ENCODE results near the gene CD38.

CD38 gene

GRCh38 chr4:15765391-15765790 is 12.7 kb upstream of the CD38 start:
- no peak for DNase-seq

- DNase-seq: no peak
These were observed 12.0 kb upstream of the CD38 start for GRCh38 chr4:15765910-15766697.

GRCh38 chr4:15766821-15767220 is 11.3 kb upstream of the CD38 start:
- DNase-seq: no peak

DNA sequence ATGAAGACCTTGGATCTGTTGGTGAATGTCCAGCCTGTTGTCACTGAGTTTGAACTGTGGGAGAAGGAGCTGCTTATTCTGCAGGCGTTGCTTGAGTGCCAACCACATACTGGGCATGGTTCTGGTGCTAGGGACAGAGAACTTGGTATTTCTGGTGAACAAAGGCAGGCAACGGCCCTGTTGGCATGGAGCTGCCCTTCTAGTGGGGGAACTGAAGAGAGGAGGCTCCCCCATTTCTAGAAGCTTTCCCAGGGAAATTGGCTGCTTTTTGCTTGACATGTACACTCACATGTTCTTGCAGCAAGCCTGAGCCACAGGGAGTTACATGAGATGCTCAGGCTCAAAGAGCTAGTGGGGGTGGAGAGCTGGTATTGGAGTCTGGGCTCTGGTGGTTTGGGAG is 8.9 kb upstream of the CD38 start:
- no peak for DNase-seq

- DNase-seq: no peak
These were observed 6.7 kb upstream of the CD38 start for GRCh38 chr4:15771216-15772058.

DNA sequence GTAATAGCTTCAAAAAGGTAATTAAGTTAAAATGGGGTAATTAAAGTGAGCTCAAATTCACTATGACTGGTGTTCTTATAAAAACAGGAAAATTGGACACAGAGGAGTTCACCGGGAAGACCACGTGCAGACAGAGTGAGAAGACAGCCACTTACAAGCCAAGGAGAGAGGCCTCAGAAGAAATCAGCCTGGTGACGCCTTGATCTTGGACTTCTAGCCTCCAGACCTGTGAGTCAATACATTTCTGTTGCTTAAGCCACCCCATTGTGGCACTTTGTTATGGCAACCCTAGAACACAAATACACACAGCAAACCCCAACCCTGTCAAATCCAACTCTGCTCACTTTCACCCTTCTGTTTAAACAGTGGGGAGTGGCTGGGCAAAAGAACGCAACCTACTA is 4.1 kb upstream of the CD38 start:
- DNase-seq: no peak

- DNase-seq: no peak
These were observed 1.1 kb upstream of the CD38 start for GRCh38 chr4:15776871-15777648.

GRCh38 chr4:15777697-15778288 is 335 bp upstream of the CD38 start:
- DNase-seq: no peak

DNA sequence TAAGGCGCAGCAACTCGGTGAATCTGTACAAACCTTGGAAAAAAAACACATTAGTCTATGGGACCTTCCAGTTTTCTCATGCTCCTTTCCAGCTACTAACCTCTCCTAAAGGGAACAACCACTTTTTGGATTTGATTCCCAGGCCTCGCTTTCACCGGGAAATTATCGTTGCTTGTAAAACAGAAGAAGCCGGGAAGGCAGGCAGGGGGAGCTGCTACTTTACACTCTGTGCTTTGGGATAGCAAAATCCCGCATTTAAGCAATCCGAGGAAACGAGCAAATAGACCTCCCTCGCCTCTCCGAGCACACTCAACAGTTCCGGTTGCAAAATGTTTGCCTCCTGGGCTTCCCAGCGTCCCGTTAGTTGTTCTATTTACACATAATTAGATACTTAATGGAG is 1.2 kb downstream of the CD38 start:
- DNase-seq: peak; percentile 19

GRCh38 chr4:15779809-15780208 is 1.7 kb downstream of the CD38 start:
- DNase-seq: no peak

- DNase-seq: no peak
These were observed 3.4 kb downstream of the CD38 start for GRCh38 chr4:15781427-15782095.

- DNase-seq: no peak
These were observed 5.5 kb downstream of the CD38 start for GRCh38 chr4:15783676-15784075.

GRCh38 chr4:15784959-15785634 is 7.0 kb downstream of the CD38 start:
- DNase-seq: no peak

DNA sequence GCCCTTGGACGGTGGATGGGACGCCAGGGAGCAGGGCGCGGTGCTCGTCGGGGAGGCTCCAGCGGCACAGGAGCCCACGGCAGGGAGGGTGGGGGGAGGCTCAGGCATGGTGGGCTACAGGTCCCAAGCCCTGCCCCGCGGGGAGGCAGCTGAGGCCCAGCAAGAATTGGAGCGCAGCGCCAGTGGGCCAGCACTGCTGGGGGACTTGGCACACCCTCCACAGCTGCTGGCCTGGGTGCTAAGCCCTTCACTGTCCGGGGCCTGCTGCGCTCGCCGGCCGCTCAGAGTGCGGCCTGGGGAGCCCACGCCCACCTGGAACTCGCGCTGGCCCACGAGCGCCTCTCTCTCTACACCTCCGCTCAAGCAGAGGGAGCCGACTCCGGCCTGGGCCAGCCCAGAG is 8.6 kb downstream of the CD38 start:
- DNase-seq: no peak

DNA sequence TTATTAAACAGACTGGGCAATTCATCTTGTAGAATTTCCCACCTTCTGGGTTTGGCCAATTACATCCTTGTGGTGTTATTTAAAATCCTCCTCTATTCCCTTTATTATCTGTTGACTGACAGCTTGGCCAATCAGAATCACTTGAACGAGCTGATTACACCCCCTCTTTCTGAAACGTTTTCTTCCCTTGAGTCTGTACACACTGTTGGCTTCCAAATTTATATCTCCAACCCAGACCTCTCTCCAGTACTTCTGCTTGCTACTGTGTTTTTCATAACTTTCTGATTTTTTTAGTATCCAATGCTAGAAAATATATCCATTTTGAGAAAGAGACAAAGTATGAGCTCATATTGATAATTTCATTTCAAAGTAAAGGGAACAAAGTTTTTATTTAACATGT is 14.8 kb downstream of the CD38 start:
- DNase-seq: no peak

DNA sequence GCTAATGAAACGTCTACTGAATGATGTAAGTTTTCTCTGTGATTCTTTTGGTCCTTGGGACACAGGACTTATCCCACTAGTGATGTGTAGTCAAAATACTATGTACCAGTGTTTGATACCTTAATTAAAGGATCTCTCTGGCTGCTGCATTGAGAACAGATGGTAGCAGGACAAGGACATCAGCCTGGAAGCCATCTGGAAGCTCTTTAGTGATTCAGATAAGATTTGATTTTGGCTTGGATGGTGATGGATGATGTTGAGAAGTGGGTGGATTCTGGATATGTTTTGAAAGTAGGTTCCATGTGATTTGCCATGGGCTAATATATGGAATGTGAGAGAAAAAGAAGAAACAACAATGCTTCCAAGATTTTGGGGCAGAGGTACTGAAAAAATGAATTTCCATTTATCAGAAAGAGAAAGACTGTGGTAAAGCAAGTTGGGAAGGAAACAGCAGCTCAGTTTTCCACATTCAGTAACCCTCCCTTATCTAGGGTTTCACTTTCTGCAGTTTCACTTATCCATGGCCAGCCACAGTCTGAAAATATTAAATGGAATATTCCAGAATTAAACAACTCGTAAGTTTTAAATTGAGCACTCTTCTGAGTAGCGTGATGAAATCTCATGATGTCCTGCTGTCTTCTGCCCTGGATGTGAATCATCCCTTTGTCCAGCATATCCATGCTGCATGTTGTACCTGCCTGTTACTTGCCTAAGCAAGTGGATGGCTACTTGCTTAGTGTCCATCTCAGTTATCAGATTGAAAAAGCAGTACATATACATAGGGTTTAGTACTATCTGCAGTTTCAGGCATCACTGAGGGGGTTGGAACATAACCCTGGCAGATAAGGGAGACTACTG is 15.6 kb downstream of the CD38 start:
- no peak for DNase-seq

DNA sequence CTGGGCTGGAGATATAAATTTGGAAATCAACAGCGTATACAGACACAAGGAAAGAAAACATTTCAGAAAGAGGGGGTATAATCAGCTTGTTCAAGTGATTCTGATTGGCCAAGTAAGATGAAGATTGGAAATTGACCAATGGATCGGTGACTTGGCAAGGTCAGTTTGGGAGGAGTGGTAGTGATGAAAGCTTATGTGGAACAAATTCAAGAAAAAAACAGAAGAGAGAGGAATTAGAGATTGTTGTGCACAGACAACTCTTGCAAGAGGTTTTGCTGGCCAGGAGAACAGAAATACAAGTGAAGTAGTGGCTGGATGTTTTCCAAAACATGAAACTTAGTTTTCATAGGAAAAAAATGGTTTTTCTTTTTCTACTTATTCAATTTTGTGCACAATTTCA is 16.3 kb downstream of the CD38 start:
- DNase-seq: no peak

GRCh38 chr4:15794905-15795304 is 16.8 kb downstream of the CD38 start:
- no peak for DNase-seq

DNA sequence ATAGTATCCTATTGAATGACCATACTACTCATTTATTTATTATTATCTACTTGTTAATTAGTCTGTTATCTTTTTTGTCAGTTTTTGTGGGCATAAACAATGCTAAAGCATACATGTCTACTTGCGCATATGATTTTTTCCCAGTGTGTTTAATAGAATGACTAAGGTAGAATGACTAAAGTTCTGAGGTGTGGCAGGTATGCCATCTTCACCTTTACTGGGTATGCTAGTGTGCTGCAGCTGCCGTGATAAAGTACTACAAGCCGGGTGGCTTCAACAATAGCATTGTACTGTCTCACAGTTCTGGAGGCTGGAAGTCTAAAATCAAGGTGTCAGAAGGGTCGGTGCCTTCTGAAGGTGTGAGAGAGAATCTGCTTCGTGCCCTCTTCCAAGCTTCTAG is 19.2 kb downstream of the CD38 start:
- no peak for DNase-seq

DNA sequence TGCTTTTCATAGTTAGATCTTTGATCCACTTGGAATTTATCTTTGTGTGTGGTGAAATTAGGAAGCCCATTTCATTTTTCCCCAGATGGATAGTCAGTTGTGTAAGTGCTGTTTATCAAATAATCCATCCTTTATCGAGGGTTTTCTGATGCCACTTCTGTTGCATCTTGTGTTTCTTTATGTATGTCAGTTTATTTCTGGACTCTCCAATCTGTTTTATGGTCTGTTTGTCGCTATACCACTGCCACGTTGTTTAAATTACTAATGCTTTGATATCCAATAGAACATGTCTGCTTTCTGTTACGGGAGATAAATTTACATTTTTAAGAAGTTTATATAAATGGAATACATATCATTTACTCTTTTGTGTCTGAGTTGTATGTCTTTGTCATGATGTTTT is 21.0 kb downstream of the CD38 start:
- no peak for DNase-seq

DNA sequence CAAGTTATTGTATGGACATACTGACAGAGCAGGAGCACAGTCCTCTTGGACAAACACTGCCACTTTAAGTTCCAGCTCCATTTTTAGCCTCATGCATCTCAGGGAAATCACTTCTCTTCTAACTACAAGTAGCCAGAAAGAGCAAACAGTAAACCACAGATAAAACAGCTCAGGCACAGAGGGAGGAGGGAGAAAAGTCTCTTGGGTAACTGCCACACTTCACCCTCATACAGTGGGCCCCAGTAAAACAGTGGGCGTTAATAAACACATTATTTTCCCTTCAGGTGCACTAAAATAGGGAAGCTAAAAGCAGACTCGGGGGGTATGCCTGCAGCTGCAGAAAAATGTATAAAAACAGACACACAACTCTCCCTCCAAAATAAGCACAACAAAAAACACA is 21.6 kb downstream of the CD38 start:
- DNase-seq: no peak
